PC-3 (cell line): ENCODE results near the gene CCL7. TPM values are rescaled to one million over a fixed set of nuclear protein-coding genes. Genes with fewer than 3 reads are reported as not detected.

Experiments used
- ATAC-seq: fragments of 200-7000 bp; cut with Tn5 transposase; 2 replicates; pipeline ENCODE4 v1.9.1; 2020; ENCODE audit warnings: mild to moderate bottlenecking, moderate library complexity
- BruUV-seq: library from RNA; stranded (reverse); fragments of 400-500 nt; replicated peaks from 2 replicates; lab custom pipeline; 2021; lab: Mats Ljungman, UMichigan
- CTCF ChIA-PET: fragments of 300-600 bp; sonication (Branson Sonifier 250); formaldehyde crosslinking; loops from one replicate; lab custom pipeline; 2022; ENCODE audit warnings: antibody characterized with exemption; lab: Charles Lee
- POLR2A ChIA-PET: fragments of 300-600 bp; sonication (Branson Sonifier 250); formaldehyde crosslinking; loops from one replicate; lab custom pipeline; 2022; ENCODE audit warnings: antibody characterized with exemption; ENCODE audit not compliant: unreplicated experiment; lab: Charles Lee
- DNase-seq: peaks from one replicate; pipeline ENCODE4 v3.0.0-alpha.2; 2015
- H2AFZ ChIP-seq: fragments of 300-600 bp; sonication (generic); 2 replicates; pipeline ENCODE4 v1.6.0; 2016; ENCODE audit warnings: antibody characterized with exemption, low read length
- H3F3A ChIP-seq: fragments of 300-600 bp; sonication (generic); one replicate; pipeline ENCODE4 v1.6.0; 2017; ENCODE audit warnings: antibody characterized with exemption, low read length, control low read depth, mild to moderate bottlenecking; ENCODE audit not compliant: unreplicated experiment
- H3K27ac ChIP-seq: fragments of 300-600 bp; sonication (generic); 2 replicates; pipeline ENCODE4 v1.5.1; 2016; ENCODE audit warnings: mild to moderate bottlenecking, low read length
- H3K27me3 ChIP-seq: fragments of 300-600 bp; sonication (generic); 2 replicates; pipeline ENCODE4 v1.6.1; 2016; ENCODE audit warnings: low read length, mixed read lengths
- H3K36me3 ChIP-seq: fragments of 300-600 bp; sonication (generic); 2 replicates; pipeline ENCODE4 v1.6.1; 2016; ENCODE audit warnings: low read depth, mixed run types, low read length, mixed read lengths
- H3K4me1 ChIP-seq: fragments of 300-600 bp; sonication (generic); 2 replicates; pipeline ENCODE4 v1.5.1; 2016; ENCODE audit warnings: low read length; ENCODE audit not compliant: insufficient read depth
- H3K4me2 ChIP-seq: fragments of 300-600 bp; sonication (generic); 2 replicates; pipeline ENCODE4 v1.6.0; 2016; ENCODE audit warnings: low read length
- H3K4me3 ChIP-seq: fragments of 300-600 bp; sonication (generic); 2 replicates; pipeline ENCODE4 v1.5.1; 2016; ENCODE audit warnings: mild to moderate bottlenecking, low read length, mixed read lengths
- H3K79me2 ChIP-seq: fragments of 300-600 bp; sonication (generic); 2 replicates; pipeline ENCODE4 v1.6.1; 2017; ENCODE audit warnings: low read length, mixed read lengths
- H3K9ac ChIP-seq: fragments of 300-600 bp; sonication (generic); 2 replicates; pipeline ENCODE4 v1.6.0; 2016; ENCODE audit warnings: mild to moderate bottlenecking, low read length
- H3K9me2 ChIP-seq: fragments of 300-600 bp; sonication (generic); replicated peaks from 2 replicates; pipeline ENCODE4 v1.6.1; 2016; ENCODE audit warnings: mixed run types, low read length, mixed read lengths
- H3K9me3 ChIP-seq: fragments of 300-600 bp; sonication (generic); 2 replicates; pipeline ENCODE4 v1.6.1; 2016; ENCODE audit warnings: low read length, mixed read lengths
- H4K20me1 ChIP-seq: fragments of 300-600 bp; sonication (generic); 2 replicates; pipeline ENCODE4 v1.6.1; 2016; ENCODE audit warnings: low read length, mixed read lengths
- EZH2 ChIP-seq: fragments of 300-600 bp; sonication (generic); IDR thresholded peaks from one replicate; pipeline ENCODE4 v1.6.1; 2017; ENCODE audit warnings: antibody characterized with exemption, mild to moderate bottlenecking, low read length; ENCODE audit not compliant: unreplicated experiment
- EZH2phosphoT487 ChIP-seq: fragments of 300-600 bp; sonication (generic); IDR thresholded peaks from 2 replicates; pipeline ENCODE4 v1.6.1; 2018; ENCODE audit warnings: mild to moderate bottlenecking, antibody characterized with exemption, low read length, borderline replicate concordance
- intact Hi-C: fragments of 100-400 bp; cut with micrococcal nuclease; formaldehyde crosslinking; loops from 2 replicates; pipeline ENCODE4 v1.9.0; 2023
- total RNA-seq: library from RNA; depleted of rRNA; stranded (reverse); fragments of >200 nt; gene quantifications from 2 replicates; pipeline ENCODE4 v1.2.3, GENCODE V29; 2014
- TF ChIP-seq, protein P1 (sequence below): fragments of 300-600 bp; sonication (generic); conservative IDR thresholded peaks from 2 replicates; pipeline ENCODE4 v1.5.1; 2017; ENCODE audit warnings: antibody characterized with exemption, low read depth, mild to moderate bottlenecking, low read length

CCL7 gene
- total RNA-seq, 1 experiment from 2014 or later: not detected

DNA sequence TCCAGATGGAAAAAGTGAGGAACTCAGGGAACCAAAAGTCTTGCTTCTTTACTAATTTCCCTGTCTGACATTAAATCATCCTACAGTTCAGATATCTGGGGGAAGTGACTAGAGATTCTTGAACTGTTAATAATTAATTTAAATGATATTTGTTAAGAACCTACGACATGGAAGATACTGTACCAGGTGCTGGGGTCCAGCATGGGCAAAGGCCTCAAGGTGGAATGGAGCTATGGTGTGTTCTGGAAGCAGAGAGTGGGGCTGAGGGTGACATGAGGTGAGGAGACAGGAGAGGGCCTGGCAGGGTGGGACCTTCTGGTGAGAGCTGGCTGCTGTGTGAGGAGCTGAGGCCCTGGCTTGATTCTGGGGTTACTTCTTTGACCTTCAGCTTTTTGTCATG lies 21.0 kb upstream of the CCL7 start:
- no peaks in the 10 kb centered on the region for H3K27me3 ChIP-seq
- H3K9me2 ChIP-seq: no peaks in the 10 kb centered on the region
- no peaks in the 10 kb centered on the region for H4K20me1 ChIP-seq
- no peaks in the 10 kb centered on the region for H3K36me3 ChIP-seq
- H3K9me3 ChIP-seq: no peaks in the 10 kb centered on the region
- no peak for TF ChIP-seq EZH2phosphoT487
- no peak for TF ChIP-seq EZH2
- TF ChIP-seq, protein P1, sequence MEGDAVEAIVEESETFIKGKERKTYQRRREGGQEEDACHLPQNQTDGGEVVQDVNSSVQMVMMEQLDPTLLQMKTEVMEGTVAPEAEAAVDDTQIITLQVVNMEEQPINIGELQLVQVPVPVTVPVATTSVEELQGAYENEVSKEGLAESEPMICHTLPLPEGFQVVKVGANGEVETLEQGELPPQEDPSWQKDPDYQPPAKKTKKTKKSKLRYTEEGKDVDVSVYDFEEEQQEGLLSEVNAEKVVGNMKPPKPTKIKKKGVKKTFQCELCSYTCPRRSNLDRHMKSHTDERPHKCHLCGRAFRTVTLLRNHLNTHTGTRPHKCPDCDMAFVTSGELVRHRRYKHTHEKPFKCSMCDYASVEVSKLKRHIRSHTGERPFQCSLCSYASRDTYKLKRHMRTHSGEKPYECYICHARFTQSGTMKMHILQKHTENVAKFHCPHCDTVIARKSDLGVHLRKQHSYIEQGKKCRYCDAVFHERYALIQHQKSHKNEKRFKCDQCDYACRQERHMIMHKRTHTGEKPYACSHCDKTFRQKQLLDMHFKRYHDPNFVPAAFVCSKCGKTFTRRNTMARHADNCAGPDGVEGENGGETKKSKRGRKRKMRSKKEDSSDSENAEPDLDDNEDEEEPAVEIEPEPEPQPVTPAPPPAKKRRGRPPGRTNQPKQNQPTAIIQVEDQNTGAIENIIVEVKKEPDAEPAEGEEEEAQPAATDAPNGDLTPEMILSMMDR: no peak
- ChIA-PET CTCF (interaction anchor here (0.6 kb wide), 1 partner anchor 168 kb away, joined by 3 read pairs; no protein-coding TSS in a partner anchor), POLR2A (no interaction called here)
- H2AFZ ChIP-seq: no peak overlapping the region
- no peak overlapping the region for H3K4me2 ChIP-seq
- no peak overlapping the region for H3K27ac ChIP-seq
- no peaks in the 10 kb centered on the region for H3K4me1 ChIP-seq
- no peaks in the 10 kb centered on the region for H3K79me2 ChIP-seq
- no TSS peak for BruUV-seq
- no peak overlapping the region for H3K4me3 ChIP-seq
- H3F3A ChIP-seq: no peaks in the 10 kb centered on the region
- intact Hi-C loops: no loop called here
- no peak overlapping the region for H3K9ac ChIP-seq
- ATAC-seq: no peak
- no peak for DNase-seq

DNA sequence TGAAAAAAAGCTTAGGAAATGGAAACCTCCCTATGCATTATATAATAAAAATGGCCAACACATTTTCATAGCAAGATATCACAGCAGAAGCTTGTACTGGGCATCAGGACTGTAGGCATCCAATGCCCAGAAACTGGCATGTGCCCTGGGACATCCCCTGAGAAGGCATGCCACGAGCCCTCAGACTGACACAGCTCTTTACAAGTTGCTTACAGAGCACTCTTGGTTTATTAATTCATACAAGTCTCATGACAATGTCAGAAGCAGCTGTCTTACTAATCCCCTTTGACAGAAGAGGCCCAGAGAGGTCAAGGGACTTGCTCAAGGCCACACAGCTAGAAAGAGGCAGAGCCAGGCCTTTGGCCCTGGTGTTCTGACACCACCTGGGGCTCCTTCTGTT lies 20.5 kb upstream of the CCL7 start:
- ATAC-seq: no peak

DNA sequence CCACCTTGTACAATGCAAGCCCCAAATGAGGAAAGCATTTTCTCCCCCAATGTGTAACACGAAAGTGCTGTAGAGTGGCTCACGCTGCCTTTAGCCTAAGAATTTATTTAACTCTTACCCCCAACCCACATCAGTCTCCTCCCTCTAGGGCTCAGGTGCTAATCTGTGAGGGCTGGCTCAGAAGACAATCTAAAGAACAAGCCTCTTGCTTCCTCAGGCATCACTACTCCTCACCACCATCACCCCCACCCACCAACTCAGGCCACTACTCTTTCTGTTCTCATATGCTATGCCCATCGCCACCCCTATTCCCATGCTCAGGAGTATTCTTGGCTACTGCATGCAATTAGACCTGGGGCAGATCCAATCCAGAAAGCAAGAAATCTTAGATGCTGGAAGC lies 18.8 kb upstream of the CCL7 start:
- no TSS peak for BruUV-seq

More for the DNA sequence above, 20.5 kb upstream of the CCL7 start:
- no peaks in the 10 kb centered on the region for H3K9me3 ChIP-seq
- intact Hi-C loops: no loop called here
- H3K79me2 ChIP-seq: no peaks in the 10 kb centered on the region
- H2AFZ ChIP-seq: no peak overlapping the region
- no peak overlapping the region for H3K9ac ChIP-seq
- TF ChIP-seq EZH2 (no peak), EZH2phosphoT487 (no peak)
- TF ChIP-seq, protein P1: no peak
- H3K4me3 ChIP-seq: no peak overlapping the region
- no peaks in the 10 kb centered on the region for H3K36me3 ChIP-seq
- DNase-seq: no peak
- H3K27ac ChIP-seq: no peak overlapping the region
- BruUV-seq: no TSS peak
- ChIA-PET POLR2A (no interaction called here), CTCF (no interaction called here)
- no peaks in the 10 kb centered on the region for H3F3A ChIP-seq
- no peaks in the 10 kb centered on the region for H3K4me1 ChIP-seq
- H3K27me3 ChIP-seq: no peaks in the 10 kb centered on the region
- no peaks in the 10 kb centered on the region for H3K9me2 ChIP-seq
- no peak overlapping the region for H3K4me2 ChIP-seq
- H4K20me1 ChIP-seq: no peaks in the 10 kb centered on the region

More for the DNA sequence above, 18.8 kb upstream of the CCL7 start:
- no peak for TF ChIP-seq EZH2phosphoT487
- TF ChIP-seq, protein P1: no peak
- TF ChIP-seq EZH2: no peak
- Histone ChIP-seq H3K4me1 (no peaks in the 10 kb centered on the region), H3K4me2 (no peak overlapping the region), H2AFZ (no peak overlapping the region), H4K20me1 (no peaks in the 10 kb centered on the region), H3K9ac (no peak overlapping the region), H3F3A (no peaks in the 10 kb centered on the region), H3K9me3 (no peaks in the 10 kb centered on the region), H3K27ac (no peak overlapping the region), H3K27me3 (no peaks in the 10 kb centered on the region), H3K36me3 (no peaks in the 10 kb centered on the region), H3K79me2 (no peaks in the 10 kb centered on the region), H3K9me2 (no peaks in the 10 kb centered on the region), H3K4me3 (no peak overlapping the region)
- DNase-seq: no peak
- intact Hi-C loops: no loop called here
- ChIA-PET POLR2A (no interaction called here), CTCF (no interaction called here)
- no peak for ATAC-seq
